HEK293T (cell line): ENCODE measurements around the gene OR2T34.
"Not testable (repeated sequence)": the region's sequence is repeated elsewhere in the genome, so short reads cannot be mapped to it uniquely, and the experiment has no call there.

Source experiments
- CTBP1 ChIP-seq: fragments of 450-650 bp; IDR thresholded peaks from 2 replicates; pipeline ENCODE4 v1.6.1; 2016; ENCODE audit warnings: borderline replicate concordance
- ELF4 ChIP-seq: fragments of 450-650 bp; IDR thresholded peaks from 2 replicates; pipeline ENCODE4 v1.6.1; 2017; ENCODE audit warnings: antibody characterized with exemption
- FOXA1 ChIP-seq: fragments of 450-650 bp; IDR thresholded peaks from 2 replicates; pipeline ENCODE4 v1.6.1; 2016; ENCODE audit warnings: mild to moderate bottlenecking
- FOXM1 ChIP-seq: fragments of 450-650 bp; IDR thresholded peaks from 2 replicates; pipeline ENCODE4 v1.6.1; 2017; ENCODE audit warnings: mild to moderate bottlenecking, borderline replicate concordance
- HDGF ChIP-seq: fragments of 450-650 bp; IDR thresholded peaks from 2 replicates; pipeline ENCODE4 v1.6.1; 2017; ENCODE audit warnings: antibody characterized with exemption, borderline replicate concordance
- SP1 ChIP-seq: fragments of 450-650 bp; IDR thresholded peaks from 2 replicates; pipeline ENCODE4 v1.6.1; 2017
- SUZ12 ChIP-seq: fragments of 450-650 bp; IDR thresholded peaks from 2 replicates; pipeline ENCODE4 v1.6.1; 2016; ENCODE audit warnings: mild to moderate bottlenecking
- TF ChIP-seq, protein P1 (sequence below): fragments of 450-650 bp; IDR thresholded peaks from 2 replicates; pipeline ENCODE4 v1.6.1; 2016

DNA sequence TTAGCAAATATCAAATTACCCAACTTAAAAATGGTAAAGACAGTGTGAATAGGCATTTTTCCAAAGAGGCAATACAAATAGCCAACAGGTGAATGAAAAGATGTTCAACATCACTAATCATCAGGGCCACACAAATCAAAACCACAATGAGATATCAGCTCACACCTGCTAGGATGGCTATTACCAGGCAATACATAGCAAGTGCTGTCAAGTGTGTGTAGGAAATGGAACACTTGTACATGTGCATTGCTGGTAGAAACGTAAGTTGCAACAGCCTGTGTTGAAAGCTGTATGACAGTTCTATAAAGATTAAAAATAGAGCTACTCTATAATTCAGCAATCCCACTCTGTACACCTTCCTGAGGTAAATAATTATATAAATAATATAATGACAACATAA, 2.5 kb downstream of the OR2T34 start:
- TF ChIP-seq HDGF, SP1, SUZ12, CTBP1, FOXA1, ELF4, FOXM1: not testable (repeated sequence)
- TF ChIP-seq, protein P1, sequence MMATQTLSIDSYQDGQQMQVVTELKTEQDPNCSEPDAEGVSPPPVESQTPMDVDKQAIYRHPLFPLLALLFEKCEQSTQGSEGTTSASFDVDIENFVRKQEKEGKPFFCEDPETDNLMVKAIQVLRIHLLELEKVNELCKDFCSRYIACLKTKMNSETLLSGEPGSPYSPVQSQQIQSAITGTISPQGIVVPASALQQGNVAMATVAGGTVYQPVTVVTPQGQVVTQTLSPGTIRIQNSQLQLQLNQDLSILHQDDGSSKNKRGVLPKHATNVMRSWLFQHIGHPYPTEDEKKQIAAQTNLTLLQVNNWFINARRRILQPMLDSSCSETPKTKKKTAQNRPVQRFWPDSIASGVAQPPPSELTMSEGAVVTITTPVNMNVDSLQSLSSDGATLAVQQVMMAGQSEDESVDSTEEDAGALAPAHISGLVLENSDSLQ, result not testable (repeated sequence)
